Right forelimb (tissue), 1 donor: ENCODE measurements around the gene RNF145.
"Not testable (repeated sequence)": the region's sequence is repeated elsewhere in the genome, so short reads cannot be mapped to it uniquely, and the experiment has no call there.

Experiments
- DNase-seq: peaks from one replicate; pipeline ENCODE4 v3.0.0-alpha.2; 2018

The RNF145 gene

GRCh38 chr5:159187719-159188118 lies 21.6 kb downstream of the RNF145 start:
- no peak for DNase-seq

- no peak for DNase-seq
Measured at GRCh38 chr5:159186319-159186718, 23.0 kb downstream of the RNF145 start.

- no peak for DNase-seq
Measured at GRCh38 chr5:159185773-159186172, 23.6 kb downstream of the RNF145 start.

- no peak for DNase-seq
Measured at GRCh38 chr5:159184858-159185381, 24.4 kb downstream of the RNF145 start.

- no peak for DNase-seq
Measured at GRCh38 chr5:159184236-159184635, 25.1 kb downstream of the RNF145 start.

GRCh38 chr5:159183247-159183646 lies 26.1 kb downstream of the RNF145 start:
- no peak for DNase-seq

- DNase-seq: no peak
Measured at GRCh38 chr5:159182691-159183090, 26.7 kb downstream of the RNF145 start.

GRCh38 chr5:159181651-159182050 lies 27.7 kb downstream of the RNF145 start:
- no peak for DNase-seq

- DNase-seq: no peak
Measured at GRCh38 chr5:159181152-159181551, 28.2 kb downstream of the RNF145 start.

GRCh38 chr5:159179529-159180305 lies 29.6 kb downstream of the RNF145 start:
- no peak for DNase-seq

GRCh38 chr5:159178978-159179377 lies 30.4 kb downstream of the RNF145 start:
- no peak for DNase-seq

- no peak for DNase-seq
Measured at GRCh38 chr5:159175547-159175946, 33.8 kb downstream of the RNF145 start.

- no peak for DNase-seq
Measured at GRCh38 chr5:159174511-159175168, 34.7 kb downstream of the RNF145 start.

GRCh38 chr5:159171274-159171673 lies 38.1 kb downstream of the RNF145 start:
- DNase-seq: no peak

- no peak for DNase-seq
Measured at GRCh38 chr5:159170021-159170420, 39.3 kb downstream of the RNF145 start.

GRCh38 chr5:159166416-159166815 lies 42.9 kb downstream of the RNF145 start:
- no peak for DNase-seq

GRCh38 chr5:159163701-159164046 lies 45.7 kb downstream of the RNF145 start:
- DNase-seq: no peak

GRCh38 chr5:159163027-159163700 lies 46.2 kb downstream of the RNF145 start:
- no peak for DNase-seq

- DNase-seq: no peak
Measured at GRCh38 chr5:159161361-159162214, 47.8 kb downstream of the RNF145 start.

GRCh38 chr5:159158553-159159091 lies 50.7 kb downstream of the RNF145 start:
- not testable (repeated sequence) for DNase-seq

- no peak for DNase-seq
Measured at GRCh38 chr5:159157552-159157951, 51.8 kb downstream of the RNF145 start.

GRCh38 chr5:159156426-159157238 lies 52.7 kb downstream of the RNF145 start:
- DNase-seq: no peak
